ENCODE results near the gene STUB1.
A peak's percentile ranks its signal among the peaks of the same experiment; 100 is the strongest.

Gene STUB1

DNA sequence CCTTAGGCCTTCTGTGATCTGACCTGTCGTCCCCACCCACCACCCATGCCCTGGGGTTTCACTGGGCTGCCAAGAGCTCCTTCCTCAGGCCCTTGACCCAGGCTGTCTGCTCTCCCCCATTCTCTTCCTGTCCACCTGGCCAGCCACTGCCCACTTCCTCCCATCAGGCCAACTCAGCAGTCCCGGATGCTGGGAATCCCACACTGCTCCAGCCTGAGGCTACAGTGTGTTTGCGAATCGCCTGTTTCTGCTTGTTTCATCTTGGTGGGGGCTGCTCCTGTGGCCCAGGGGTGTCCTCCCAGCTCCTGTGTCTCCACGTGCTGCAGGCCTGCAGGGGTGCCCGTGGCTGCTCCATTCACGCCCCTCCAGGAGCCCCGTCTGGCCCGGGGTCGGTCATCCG is 33.9 kb downstream of the STUB1 start:
- Histone ChIP-seq H3K4me1 (ENCODE audit: control insufficient read depth, insufficient read depth, low read length) (peaks cover 57% of the 10 kb centered on the region), H3K4me3 (ENCODE audit: insufficient read depth, low read depth, low read length) (no peak overlapping the region), H3K27me3 (ENCODE audit: control insufficient read depth, insufficient read depth, low read length, poor library complexity, severe bottlenecking) (peaks cover 45% of the 10 kb centered on the region), H3K27ac (ENCODE audit: insufficient read depth, low read depth, low read length, poor library complexity, severe bottlenecking) (no peak overlapping the region), H3K36me3 (ENCODE audit: control insufficient read depth, insufficient read depth, low read length) (no peaks in the 10 kb centered on the region), H3K9me3 (ENCODE audit: control insufficient read depth, low read length) (no peaks in the 10 kb centered on the region)
- 90% methylated on average over 11 of the region's 11 CpGs for WGBS, 2 experiments

DNA sequence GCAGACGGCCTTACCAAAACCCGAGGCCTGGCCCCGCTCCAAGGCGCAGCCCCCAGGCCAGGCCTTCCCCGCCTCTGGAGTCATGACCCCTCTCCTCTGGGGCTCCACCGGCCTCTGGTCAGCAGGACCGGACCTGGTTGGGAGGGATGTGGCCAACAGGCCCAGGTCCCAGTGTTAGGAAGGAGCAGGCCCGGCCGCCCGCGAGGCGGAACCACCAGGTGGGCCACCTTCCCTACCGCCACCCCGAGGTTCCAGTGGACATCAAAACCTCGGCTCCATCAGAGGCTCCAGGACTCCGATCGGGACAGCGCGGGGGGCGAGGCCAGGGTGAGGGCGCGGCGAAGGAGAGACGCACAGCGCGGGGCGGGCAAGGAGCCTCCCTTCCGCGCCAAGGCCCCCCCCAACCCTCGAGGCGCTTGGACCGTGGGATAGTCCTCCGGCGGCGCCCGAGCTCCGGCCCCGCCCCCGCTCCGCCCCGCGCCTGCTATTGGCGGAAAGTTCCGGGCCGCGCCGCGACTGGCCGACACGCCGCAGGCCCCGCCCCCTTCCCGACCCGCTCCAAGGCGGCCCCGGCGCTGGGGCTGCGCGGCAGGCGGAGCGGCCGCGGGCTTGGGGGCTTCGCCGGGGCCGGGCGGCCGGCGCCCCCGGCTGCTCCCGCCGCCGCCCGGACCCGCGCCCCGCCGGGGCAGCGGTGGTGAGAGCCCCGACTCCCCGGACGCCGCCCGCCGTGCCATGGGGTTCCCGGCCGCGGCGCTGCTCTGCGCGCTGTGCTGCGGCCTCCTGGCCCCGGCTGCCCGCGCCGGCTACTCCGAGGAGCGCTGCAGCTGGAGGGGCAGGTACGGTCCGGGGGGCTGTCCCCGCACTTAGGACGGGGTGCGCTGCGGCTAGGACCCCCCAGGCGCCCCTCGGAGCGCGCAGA is 34.6 kb downstream of the STUB1 start, which contains the start of gene METRN:
METRN (plus strand) TSS at position 561 of the 919 bp plus-strand sequence; CDS start at position 733, 172 bp downstream.
- H3K27ac ChIP-seq (ENCODE audit: insufficient read depth, low read depth, low read length, poor library complexity, severe bottlenecking), result peak within 1 kb of the TSS; percentile 88
- H3K4me3 ChIP-seq (ENCODE audit: insufficient read depth, low read depth, low read length), result peak within 1 kb of the TSS; percentile 80

DNA sequence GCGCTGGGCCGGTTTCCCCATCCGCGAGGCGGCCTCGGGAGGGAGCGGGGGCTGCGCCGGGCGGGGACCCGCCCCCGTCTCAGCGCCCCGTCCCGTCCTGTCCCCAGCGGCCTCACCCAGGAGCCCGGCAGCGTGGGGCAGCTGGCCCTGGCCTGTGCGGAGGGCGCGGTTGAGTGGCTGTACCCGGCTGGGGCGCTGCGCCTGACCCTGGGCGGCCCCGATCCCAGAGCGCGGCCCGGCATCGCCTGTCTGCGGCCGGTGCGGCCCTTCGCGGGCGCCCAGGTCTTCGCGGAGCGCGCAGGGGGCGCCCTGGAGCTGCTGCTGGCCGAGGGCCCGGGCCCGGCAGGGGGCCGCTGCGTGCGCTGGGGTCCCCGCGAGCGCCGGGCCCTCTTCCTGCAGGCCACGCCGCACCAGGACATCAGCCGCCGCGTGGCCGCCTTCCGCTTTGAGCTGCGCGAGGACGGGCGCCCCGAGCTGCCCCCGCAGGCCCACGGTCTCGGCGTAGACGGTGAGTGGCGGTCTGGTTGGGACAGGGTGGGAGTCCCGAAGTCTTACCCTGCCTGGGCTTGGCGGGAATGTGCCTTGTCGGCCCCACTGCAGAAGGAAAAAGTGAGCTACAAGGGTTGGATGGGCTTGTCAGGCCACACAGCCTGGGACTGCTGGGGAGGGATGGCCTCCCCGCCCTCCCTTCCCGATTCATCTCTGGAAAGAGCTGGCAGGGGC is 35.4 kb downstream of the STUB1 start:
- H3K4me3 ChIP-seq (ENCODE audit: insufficient read depth, low read depth, low read length), result peak overlapping the region; percentile 80
- H3K27me3 ChIP-seq (ENCODE audit: control insufficient read depth, insufficient read depth, low read length, poor library complexity, severe bottlenecking), result peaks cover 34% of the 10 kb centered on the region
- H3K4me1 ChIP-seq (ENCODE audit: control insufficient read depth, insufficient read depth, low read length), result peaks cover 55% of the 10 kb centered on the region
- WGBS, 2 experiments, result 4 to 5% methylated on average over 74 of the region's 74 CpGs
- H3K27ac ChIP-seq (ENCODE audit: insufficient read depth, low read depth, low read length, poor library complexity, severe bottlenecking), result peak overlapping the region; percentile 88
- no peaks in the 10 kb centered on the region for H3K9me3 ChIP-seq (ENCODE audit: control insufficient read depth, low read length)
- H3K36me3 ChIP-seq (ENCODE audit: control insufficient read depth, insufficient read depth, low read length), result no peaks in the 10 kb centered on the region

More for the DNA sequence above, 34.6 kb downstream of the STUB1 start, which contains the start of gene METRN:
- 9% methylated on average over 108 of the region's 108 CpGs for WGBS, 2 experiments
- Histone ChIP-seq H3K9me3 (ENCODE audit: control insufficient read depth, low read length) (no peaks in the 10 kb centered on the region), H3K36me3 (ENCODE audit: control insufficient read depth, insufficient read depth, low read length) (no peaks in the 10 kb centered on the region), H3K4me1 (ENCODE audit: control insufficient read depth, insufficient read depth, low read length) (peaks cover 58% of the 10 kb centered on the region), H3K27me3 (ENCODE audit: control insufficient read depth, insufficient read depth, low read length, poor library complexity, severe bottlenecking) (peaks cover 40% of the 10 kb centered on the region)

DNA sequence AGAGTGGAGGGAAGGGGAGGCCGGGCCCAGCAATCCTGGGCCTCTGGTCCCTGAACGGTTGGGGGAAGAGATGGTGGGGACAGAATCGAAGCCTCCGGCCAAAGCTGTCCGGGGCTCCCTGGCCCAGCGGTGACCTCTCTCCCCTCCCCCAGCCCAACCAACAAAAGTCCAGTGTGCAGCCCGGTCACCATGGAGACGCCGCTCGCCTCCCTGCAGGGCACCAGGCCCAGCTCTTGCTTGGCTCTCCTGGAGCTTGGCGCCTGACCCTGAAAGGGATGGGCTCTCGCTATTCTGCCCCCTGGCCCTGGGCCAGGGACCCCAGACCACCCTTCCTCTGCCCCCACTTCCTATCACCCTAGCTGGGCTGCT is 36.0 kb downstream of the STUB1 start:
- Histone ChIP-seq H3K4me1 (ENCODE audit: control insufficient read depth, insufficient read depth, low read length) (peaks cover 49% of the 10 kb centered on the region), H3K9me3 (ENCODE audit: control insufficient read depth, low read length) (no peaks in the 10 kb centered on the region), H3K36me3 (ENCODE audit: control insufficient read depth, insufficient read depth, low read length) (no peaks in the 10 kb centered on the region), H3K27me3 (ENCODE audit: control insufficient read depth, insufficient read depth, low read length, poor library complexity, severe bottlenecking) (peaks cover 29% of the 10 kb centered on the region), H3K27ac (ENCODE audit: insufficient read depth, low read depth, low read length, poor library complexity, severe bottlenecking) (peak overlapping the region; percentile 88), H3K4me3 (ENCODE audit: insufficient read depth, low read depth, low read length) (peak overlapping the region; percentile 80)
- 3 to 4% methylated on average over 12 of the region's 12 CpGs for WGBS, 2 experiments

DNA sequence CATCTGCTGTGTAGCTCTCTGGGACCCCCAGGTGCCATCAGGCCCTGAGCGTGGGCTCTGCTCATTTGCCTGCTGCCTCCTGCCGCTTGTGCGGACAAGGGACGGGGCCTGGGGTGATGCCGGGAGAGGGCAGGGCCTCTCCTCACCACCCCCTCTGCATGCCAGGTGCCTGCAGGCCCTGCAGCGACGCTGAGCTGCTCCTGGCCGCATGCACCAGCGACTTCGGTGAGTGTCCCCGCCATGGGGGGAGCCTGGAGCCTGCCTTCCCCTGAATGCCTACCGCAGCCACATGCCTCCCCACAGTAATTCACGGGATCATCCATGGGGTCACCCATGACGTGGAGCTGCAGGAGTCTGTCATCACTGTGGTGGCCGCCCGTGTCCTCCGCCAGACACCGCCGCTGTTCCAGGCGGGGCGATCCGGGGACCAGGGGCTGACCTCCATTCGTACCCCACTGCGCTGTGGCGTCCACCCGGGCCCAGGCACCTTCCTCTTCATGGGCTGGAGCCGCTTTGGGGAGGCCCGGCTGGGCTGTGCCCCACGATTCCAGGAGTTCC is 36.6 kb downstream of the STUB1 start:
- WGBS, 2 experiments, result 85% methylated on average over 29 of the region's 29 CpGs
- Histone ChIP-seq H3K4me3 (ENCODE audit: insufficient read depth, low read depth, low read length) (peak overlapping the region; percentile 80), H3K36me3 (ENCODE audit: control insufficient read depth, insufficient read depth, low read length) (no peaks in the 10 kb centered on the region), H3K27me3 (ENCODE audit: control insufficient read depth, insufficient read depth, low read length, poor library complexity, severe bottlenecking) (peaks cover 24% of the 10 kb centered on the region), H3K4me1 (ENCODE audit: control insufficient read depth, insufficient read depth, low read length) (peaks cover 48% of the 10 kb centered on the region), H3K9me3 (ENCODE audit: control insufficient read depth, low read length) (no peaks in the 10 kb centered on the region), H3K27ac (ENCODE audit: insufficient read depth, low read depth, low read length, poor library complexity, severe bottlenecking) (peak overlapping the region; percentile 56)

DNA sequence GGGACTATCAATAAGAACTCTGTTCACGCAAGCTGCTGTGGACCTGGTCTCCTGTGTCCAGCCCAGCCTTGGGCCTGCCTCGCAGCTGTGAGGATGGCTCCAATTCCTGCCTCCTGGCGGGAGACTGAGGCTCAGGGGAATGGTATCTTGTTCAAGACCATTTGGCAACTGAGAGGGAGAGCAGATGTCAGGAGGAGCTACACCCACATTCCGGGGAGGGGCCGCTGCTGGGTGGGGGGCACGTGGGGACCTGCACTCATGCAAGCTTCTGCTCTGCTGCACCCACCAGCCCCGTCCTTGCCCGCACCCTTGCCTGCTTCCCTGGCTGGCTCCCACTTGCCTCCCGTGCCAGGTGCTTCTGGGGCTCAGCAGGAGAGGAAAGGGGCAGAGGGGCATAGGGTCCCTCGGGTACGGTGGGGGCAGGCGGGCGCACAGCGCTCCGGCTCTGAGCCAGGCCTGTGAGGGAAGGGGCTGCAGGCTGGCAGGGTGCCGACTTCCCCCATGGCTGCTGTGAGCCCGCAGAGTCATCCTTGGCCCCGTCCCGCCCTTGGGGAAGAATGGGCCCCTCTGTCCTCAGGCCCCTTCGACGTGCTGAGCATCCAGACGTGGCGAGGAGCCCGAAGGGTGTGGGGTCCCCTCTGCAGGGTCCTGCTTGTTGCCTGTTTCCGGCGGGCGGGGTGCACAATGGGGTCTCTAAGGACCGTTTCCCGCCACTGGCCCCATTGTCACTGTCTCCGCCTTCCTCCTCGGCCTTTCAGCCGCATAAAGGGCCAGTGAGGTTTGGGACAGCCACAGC is 37.4 kb downstream of the STUB1 start:
- Histone ChIP-seq H3K27me3 (ENCODE audit: control insufficient read depth, insufficient read depth, low read length, poor library complexity, severe bottlenecking) (peaks cover 16% of the 10 kb centered on the region), H3K4me1 (ENCODE audit: control insufficient read depth, insufficient read depth, low read length) (peaks cover 48% of the 10 kb centered on the region), H3K9me3 (ENCODE audit: control insufficient read depth, low read length) (no peaks in the 10 kb centered on the region), H3K36me3 (ENCODE audit: control insufficient read depth, insufficient read depth, low read length) (no peaks in the 10 kb centered on the region), H3K27ac (ENCODE audit: insufficient read depth, low read depth, low read length, poor library complexity, severe bottlenecking) (no peak overlapping the region), H3K4me3 (ENCODE audit: insufficient read depth, low read depth, low read length) (no peak overlapping the region)
- WGBS, 2 experiments, result 72 to 73% methylated on average over 32 of the region's 32 CpGs

DNA sequence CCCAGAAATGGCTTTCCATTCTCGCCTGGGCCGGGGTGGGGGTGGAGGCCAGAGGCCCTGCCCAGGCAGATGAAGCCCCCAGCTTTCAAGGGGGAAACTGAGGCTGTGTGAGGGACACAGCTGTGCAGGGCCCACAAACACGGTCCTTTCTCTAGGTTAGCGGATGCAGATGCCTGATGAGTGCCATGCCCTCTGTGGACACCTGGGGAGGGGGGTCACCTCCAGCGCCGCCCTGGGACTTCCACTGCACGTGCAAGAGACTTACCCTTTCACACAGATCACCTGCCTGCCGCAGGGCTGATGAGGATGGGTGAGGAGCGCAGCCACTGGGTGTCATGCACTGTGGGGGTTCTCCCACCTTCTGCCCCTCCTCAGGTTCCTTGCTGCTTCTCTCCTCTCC is 38.2 kb downstream of the STUB1 start:
- Histone ChIP-seq H3K27ac (ENCODE audit: insufficient read depth, low read depth, low read length, poor library complexity, severe bottlenecking) (no peak overlapping the region), H3K9me3 (ENCODE audit: control insufficient read depth, low read length) (no peaks in the 10 kb centered on the region), H3K27me3 (ENCODE audit: control insufficient read depth, insufficient read depth, low read length, poor library complexity, severe bottlenecking) (peaks cover 13% of the 10 kb centered on the region), H3K4me3 (ENCODE audit: insufficient read depth, low read depth, low read length) (no peak overlapping the region), H3K4me1 (ENCODE audit: control insufficient read depth, insufficient read depth, low read length) (peaks cover 48% of the 10 kb centered on the region), H3K36me3 (ENCODE audit: control insufficient read depth, insufficient read depth, low read length) (no peaks in the 10 kb centered on the region)
- 93% methylated on average over 9 of the region's 9 CpGs for WGBS, 2 experiments

DNA sequence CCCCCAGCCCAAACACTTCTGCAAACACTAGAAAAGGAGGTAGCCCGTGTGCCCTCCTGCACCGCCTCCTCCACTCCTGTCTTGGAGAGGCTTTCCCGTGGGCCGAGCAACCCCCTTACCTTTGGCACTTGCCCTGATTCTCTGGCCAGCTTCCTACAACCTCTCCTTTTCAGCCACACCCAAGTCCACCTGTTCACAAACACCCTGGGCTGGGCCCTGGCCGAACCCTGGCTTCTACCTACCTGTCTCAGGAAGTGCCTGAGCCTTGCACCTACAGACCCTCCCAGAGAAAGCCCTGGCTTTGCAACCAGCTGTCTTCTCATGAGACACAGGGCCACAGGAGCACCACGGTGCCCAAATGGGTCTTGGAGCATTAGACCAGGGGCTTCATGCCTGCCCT is 38.7 kb downstream of the STUB1 start:
- H3K9me3 ChIP-seq (ENCODE audit: control insufficient read depth, low read length), result no peaks in the 10 kb centered on the region
- H3K36me3 ChIP-seq (ENCODE audit: control insufficient read depth, insufficient read depth, low read length), result no peaks in the 10 kb centered on the region
- H3K27ac ChIP-seq (ENCODE audit: insufficient read depth, low read depth, low read length, poor library complexity, severe bottlenecking), result no peak overlapping the region
- WGBS, 2 experiments, result 91 to 93% methylated on average over 6 of the region's 6 CpGs
- no peak overlapping the region for H3K4me3 ChIP-seq (ENCODE audit: insufficient read depth, low read depth, low read length)
- peaks cover 7% of the 10 kb centered on the region for H3K27me3 ChIP-seq (ENCODE audit: control insufficient read depth, insufficient read depth, low read length, poor library complexity, severe bottlenecking)
- peaks cover 48% of the 10 kb centered on the region for H3K4me1 ChIP-seq (ENCODE audit: control insufficient read depth, insufficient read depth, low read length)

DNA sequence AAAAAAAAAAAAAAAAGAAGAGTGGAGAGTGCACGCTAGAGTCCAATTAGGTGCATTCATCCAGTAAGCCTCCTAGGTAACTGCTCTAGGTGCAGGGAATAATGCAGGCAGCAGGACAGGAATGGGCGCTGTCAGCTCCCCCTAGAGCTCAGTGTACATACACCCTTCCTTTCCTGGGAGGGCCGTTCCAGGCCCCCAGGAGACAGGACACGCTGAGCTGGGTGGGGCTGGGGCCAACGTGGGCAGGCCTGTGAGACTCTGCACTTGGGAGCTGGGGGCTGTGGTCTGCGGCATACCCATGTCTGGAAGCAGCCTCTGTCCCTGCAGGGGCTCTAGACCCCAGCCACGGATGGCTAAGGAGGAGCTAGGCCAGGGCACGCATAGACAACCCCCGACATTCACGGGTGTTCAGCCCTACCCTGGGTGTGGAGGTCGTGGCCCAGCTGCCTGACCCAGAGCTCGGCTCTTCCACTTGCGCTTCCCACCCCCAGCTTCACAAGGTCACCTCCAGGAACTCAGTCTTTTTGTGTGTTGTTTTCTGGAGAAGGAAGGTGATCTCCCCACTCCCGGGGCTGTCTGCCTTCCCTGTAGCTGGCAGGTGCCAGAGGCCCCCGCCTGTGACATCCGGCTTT is 39.7 kb downstream of the STUB1 start:
- Histone ChIP-seq H3K36me3 (ENCODE audit: control insufficient read depth, insufficient read depth, low read length) (no peaks in the 10 kb centered on the region), H3K27me3 (ENCODE audit: control insufficient read depth, insufficient read depth, low read length, poor library complexity, severe bottlenecking) (no peaks in the 10 kb centered on the region), H3K4me1 (ENCODE audit: control insufficient read depth, insufficient read depth, low read length) (peaks cover 44% of the 10 kb centered on the region), H3K27ac (ENCODE audit: insufficient read depth, low read depth, low read length, poor library complexity, severe bottlenecking) (peak overlapping the region; percentile 89), H3K9me3 (ENCODE audit: control insufficient read depth, low read length) (no peaks in the 10 kb centered on the region), H3K4me3 (ENCODE audit: insufficient read depth, low read depth, low read length) (peak overlapping the region; percentile 91)
- 27 to 30% methylated on average over 16 of the region's 16 CpGs for WGBS, 2 experiments

Data from ectodermal cell (in vitro differentiated cells).